Glutamatergic neuron (in vitro differentiated cells): ENCODE data around the gene SKIC2. TPM values are rescaled to one million over a fixed set of nuclear protein-coding genes. Genes with fewer than 3 reads are reported as not detected.
A peak's percentile ranks its signal among the peaks of the same experiment; 100 is the strongest.
"Not testable (repeated sequence)": the region's sequence is repeated elsewhere in the genome, so short reads cannot be mapped to it uniquely, and the experiment has no call there.

Experiments
- DNase-seq: peaks from one replicate; pipeline ENCODE4 v3.0.0; 2022
- H3K27ac Mint-ChIP-seq: one replicate; pipeline ENCODE4 v1.8.0; 2020; ENCODE audit warnings: mild to moderate bottlenecking, mixed read lengths, inconsistent platforms; ENCODE audit not compliant: unreplicated experiment
- H3K27me3 Mint-ChIP-seq: one replicate; pipeline ENCODE4 v1.8.0; 2020; ENCODE audit warnings: mild to moderate bottlenecking, moderate library complexity, mixed read lengths, inconsistent platforms; ENCODE audit not compliant: unreplicated experiment
- H3K36me3 Mint-ChIP-seq: one replicate; pipeline ENCODE4 v1.8.0; 2020; ENCODE audit warnings: mild to moderate bottlenecking, mixed read lengths, inconsistent platforms; ENCODE audit not compliant: unreplicated experiment
- H3K4me1 Mint-ChIP-seq: one replicate; pipeline ENCODE4 v1.8.0; 2020; ENCODE audit warnings: mild to moderate bottlenecking, low read depth, mixed read lengths, inconsistent platforms; ENCODE audit not compliant: unreplicated experiment
- H3K4me3 Mint-ChIP-seq: one replicate; pipeline ENCODE4 v1.8.0; 2020; ENCODE audit warnings: mild to moderate bottlenecking, mixed read lengths, inconsistent platforms; ENCODE audit not compliant: unreplicated experiment
- H3K9me3 Mint-ChIP-seq: one replicate; pipeline ENCODE4 v1.8.0; 2020; ENCODE audit warnings: mild to moderate bottlenecking, moderate library complexity, mixed read lengths, inconsistent platforms; ENCODE audit not compliant: unreplicated experiment
- total RNA-seq: library from RNA; stranded (reverse); fragmentation: NEBNext Ultra II Directional; extraction: Animal tissue kit (Norgen Biotek cat#: 25700); gene quantifications from one replicate; pipeline ENCODE4 v1.2.1, GENCODE V29; 2021; ENCODE audit not compliant: unreplicated experiment
- TF ChIP-seq, protein P1 (sequence below): fragments of 200-600 bp; sonication (generic); IDR thresholded peaks from one replicate; pipeline ENCODE4 v1.5.0; 2021; ENCODE audit not compliant: partially characterized antibody, unreplicated experiment

SKIC2 gene
- total RNA-seq, 1 donor from 2014 or later: 109 TPM

DNA sequence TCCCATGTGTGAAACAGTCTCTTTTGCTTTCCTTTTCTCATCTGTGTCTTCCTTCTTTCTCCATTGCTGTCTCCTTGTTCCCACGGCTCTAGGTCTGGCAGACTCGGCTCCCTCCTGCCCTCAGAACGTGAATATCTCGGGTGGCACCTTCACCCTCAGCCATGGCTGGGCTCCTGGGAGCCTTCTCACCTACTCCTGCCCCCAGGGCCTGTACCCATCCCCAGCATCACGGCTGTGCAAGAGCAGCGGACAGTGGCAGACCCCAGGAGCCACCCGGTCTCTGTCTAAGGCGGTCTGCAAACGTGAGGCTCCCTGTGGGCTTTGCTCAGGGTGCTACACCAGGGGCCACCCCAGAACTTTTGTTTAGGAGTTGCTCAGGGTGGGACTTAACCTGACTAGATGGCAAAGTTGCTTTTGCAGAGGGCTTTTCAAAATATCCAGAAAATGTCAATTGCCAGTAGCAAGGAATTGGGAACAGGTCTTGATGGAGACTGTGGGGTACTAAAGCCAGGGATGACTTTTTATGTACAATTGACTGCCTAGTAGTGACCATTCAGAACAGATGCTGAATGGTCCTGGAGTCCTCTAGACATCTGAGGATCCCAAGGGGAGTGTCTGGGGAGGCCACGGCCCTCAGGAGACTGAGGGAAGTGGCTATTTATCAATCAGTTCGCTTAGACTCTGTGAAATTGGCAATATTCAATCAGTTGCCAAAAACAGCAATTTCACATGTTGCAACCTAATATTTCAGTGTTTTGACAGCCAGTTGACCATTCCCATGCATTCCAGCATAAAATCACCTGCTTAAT is 30.9 kb upstream of the SKIC2 start:
- H3K4me3 Mint-ChIP-seq: peak overlapping the region; percentile 7

DNA sequence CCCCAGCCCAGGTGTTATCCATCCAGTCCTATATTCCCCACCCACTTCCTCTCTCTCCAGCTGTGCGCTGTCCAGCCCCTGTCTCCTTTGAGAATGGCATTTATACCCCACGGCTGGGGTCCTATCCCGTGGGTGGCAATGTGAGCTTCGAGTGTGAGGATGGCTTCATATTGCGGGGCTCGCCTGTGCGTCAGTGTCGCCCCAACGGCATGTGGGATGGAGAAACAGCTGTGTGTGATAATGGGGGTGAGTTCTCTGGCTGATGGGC is 30.4 kb upstream of the SKIC2 start:
- Mint-ChIP-seq H3K27ac (no peak overlapping the region), H3K9me3 (peaks cover 8% of the 10 kb centered on the region), H3K4me3 (no peak overlapping the region), H3K4me1 (no peaks in the 10 kb centered on the region), H3K27me3 (no peaks in the 10 kb centered on the region), H3K36me3 (no peaks in the 10 kb centered on the region)
- no peak for DNase-seq
- TF ChIP-seq, protein P1, sequence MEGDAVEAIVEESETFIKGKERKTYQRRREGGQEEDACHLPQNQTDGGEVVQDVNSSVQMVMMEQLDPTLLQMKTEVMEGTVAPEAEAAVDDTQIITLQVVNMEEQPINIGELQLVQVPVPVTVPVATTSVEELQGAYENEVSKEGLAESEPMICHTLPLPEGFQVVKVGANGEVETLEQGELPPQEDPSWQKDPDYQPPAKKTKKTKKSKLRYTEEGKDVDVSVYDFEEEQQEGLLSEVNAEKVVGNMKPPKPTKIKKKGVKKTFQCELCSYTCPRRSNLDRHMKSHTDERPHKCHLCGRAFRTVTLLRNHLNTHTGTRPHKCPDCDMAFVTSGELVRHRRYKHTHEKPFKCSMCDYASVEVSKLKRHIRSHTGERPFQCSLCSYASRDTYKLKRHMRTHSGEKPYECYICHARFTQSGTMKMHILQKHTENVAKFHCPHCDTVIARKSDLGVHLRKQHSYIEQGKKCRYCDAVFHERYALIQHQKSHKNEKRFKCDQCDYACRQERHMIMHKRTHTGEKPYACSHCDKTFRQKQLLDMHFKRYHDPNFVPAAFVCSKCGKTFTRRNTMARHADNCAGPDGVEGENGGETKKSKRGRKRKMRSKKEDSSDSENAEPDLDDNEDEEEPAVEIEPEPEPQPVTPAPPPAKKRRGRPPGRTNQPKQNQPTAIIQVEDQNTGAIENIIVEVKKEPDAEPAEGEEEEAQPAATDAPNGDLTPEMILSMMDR: no peak

More for the DNA sequence above, 30.9 kb upstream of the SKIC2 start:
- H3K27ac Mint-ChIP-seq: no peak overlapping the region
- no peaks in the 10 kb centered on the region for H3K36me3 Mint-ChIP-seq
- TF ChIP-seq, protein P1: no peak
- no peak for DNase-seq
- H3K9me3 Mint-ChIP-seq: peaks cover 4% of the 10 kb centered on the region
- no peaks in the 10 kb centered on the region for H3K27me3 Mint-ChIP-seq
- H3K4me1 Mint-ChIP-seq: no peaks in the 10 kb centered on the region

DNA sequence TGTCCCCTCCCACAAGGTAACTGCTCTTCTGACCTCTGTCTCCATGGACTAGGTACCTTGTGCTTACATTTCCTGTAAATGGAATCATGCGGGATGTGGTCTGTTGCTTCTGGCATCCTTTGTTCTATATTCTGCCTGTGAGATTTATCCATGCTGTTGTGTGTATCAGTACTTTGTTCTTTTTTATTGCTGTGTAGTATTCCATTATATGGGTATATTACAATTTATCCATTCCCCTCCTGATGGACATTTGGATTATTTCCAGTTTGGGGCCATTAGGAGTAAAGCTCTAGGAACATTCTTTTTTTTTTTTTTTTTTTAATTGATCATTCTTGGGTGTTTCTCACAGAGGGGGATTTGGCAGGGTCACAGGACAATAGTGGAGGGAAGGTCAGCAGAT is 28.0 kb upstream of the SKIC2 start:
- no peak for DNase-seq
- peaks cover 8% of the 10 kb centered on the region for H3K9me3 Mint-ChIP-seq
- no peak overlapping the region for H3K4me3 Mint-ChIP-seq
- TF ChIP-seq, protein P1: no peak
- no peaks in the 10 kb centered on the region for H3K4me1 Mint-ChIP-seq
- H3K27ac Mint-ChIP-seq: no peak overlapping the region
- peaks cover 2% of the 10 kb centered on the region for H3K27me3 Mint-ChIP-seq
- H3K36me3 Mint-ChIP-seq: peaks cover 4% of the 10 kb centered on the region

DNA sequence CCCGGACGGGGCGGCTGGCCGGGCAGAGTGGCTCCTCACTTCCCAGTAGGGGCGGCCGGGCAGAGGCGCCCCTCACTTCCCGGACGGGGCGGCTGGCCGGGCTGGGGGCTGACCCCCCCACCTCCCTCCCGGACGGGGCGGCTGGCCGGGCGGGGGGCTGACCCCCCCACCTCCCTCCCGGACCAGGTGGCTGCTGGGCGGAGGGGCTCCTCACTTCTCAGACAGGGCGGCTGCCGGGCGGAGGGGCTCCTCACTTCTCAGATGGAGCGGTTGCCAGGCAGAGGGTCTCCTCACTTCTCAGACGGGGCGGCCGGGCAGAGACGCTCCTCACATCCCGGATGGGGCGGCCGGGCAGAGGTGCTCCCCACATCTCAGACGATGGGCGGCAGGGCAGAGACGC is 26.8 kb upstream of the SKIC2 start:
- not testable (repeated sequence) for H3K27me3 Mint-ChIP-seq

DNA sequence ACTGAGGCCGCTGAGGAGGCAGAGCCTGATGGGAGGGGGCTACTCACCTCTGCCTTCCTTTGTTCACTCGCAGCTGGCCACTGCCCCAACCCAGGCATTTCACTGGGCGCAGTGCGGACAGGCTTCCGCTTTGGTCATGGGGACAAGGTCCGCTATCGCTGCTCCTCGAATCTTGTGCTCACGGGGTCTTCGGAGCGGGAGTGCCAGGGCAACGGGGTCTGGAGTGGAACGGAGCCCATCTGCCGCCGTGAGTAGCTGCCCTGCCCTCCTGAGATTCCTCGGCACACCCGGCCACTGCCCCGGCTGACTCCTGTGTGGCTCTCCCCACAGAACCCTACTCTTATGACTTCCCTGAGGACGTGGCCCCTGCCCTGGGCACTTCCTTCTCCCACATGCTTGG is 25.4 kb upstream of the SKIC2 start:
- no peak for DNase-seq
- Mint-ChIP-seq H3K27ac (no peak overlapping the region), H3K36me3 (peaks cover 4% of the 10 kb centered on the region), H3K9me3 (peaks cover 8% of the 10 kb centered on the region), H3K4me1 (no peaks in the 10 kb centered on the region), H3K27me3 (peaks cover 2% of the 10 kb centered on the region), H3K4me3 (no peak overlapping the region)
- TF ChIP-seq, protein P1: no peak

More for the DNA sequence above, 26.8 kb upstream of the SKIC2 start:
- not testable (repeated sequence) for H3K4me1 Mint-ChIP-seq, H3K9me3 Mint-ChIP-seq, H3K36me3 Mint-ChIP-seq, DNase-seq, H3K4me3 Mint-ChIP-seq, H3K27ac Mint-ChIP-seq
